ENCODE results near the gene SLC16A12.

- TF ChIP-seq, protein P1, sequence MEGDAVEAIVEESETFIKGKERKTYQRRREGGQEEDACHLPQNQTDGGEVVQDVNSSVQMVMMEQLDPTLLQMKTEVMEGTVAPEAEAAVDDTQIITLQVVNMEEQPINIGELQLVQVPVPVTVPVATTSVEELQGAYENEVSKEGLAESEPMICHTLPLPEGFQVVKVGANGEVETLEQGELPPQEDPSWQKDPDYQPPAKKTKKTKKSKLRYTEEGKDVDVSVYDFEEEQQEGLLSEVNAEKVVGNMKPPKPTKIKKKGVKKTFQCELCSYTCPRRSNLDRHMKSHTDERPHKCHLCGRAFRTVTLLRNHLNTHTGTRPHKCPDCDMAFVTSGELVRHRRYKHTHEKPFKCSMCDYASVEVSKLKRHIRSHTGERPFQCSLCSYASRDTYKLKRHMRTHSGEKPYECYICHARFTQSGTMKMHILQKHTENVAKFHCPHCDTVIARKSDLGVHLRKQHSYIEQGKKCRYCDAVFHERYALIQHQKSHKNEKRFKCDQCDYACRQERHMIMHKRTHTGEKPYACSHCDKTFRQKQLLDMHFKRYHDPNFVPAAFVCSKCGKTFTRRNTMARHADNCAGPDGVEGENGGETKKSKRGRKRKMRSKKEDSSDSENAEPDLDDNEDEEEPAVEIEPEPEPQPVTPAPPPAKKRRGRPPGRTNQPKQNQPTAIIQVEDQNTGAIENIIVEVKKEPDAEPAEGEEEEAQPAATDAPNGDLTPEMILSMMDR (IDR thresholded peaks at IDR 0.05): no peak
- TF ChIP-seq POLR2A (IDR thresholded peaks at IDR 0.05): no peak
Observed at GRCh38 chr10:89582022-89582421, 46.6 kb upstream of the SLC16A12 start.
